ENCODE results near the gene RNF5. TPM values are rescaled to one million over a fixed set of nuclear protein-coding genes. Genes with fewer than 3 reads are reported as not detected.
A peak's percentile ranks its signal among the peaks of the same experiment; 100 is the strongest.

Gene RNF5
- total RNA-seq, 1 donor from 2014 or later = 90.1 TPM

- no peak for DNase-seq (ENCODE audit: low read depth)
- H3K27me3 ChIP-seq (ENCODE audit: control insufficient read depth, insufficient read depth, low read length) = peaks cover 41% of the 10 kb centered on the region
- TF ChIP-seq CTCF (IDR thresholded peaks at IDR 0.05; ENCODE audit: insufficient read depth, low read length, poor library complexity, severe bottlenecking) = no peak
- H3K36me3 ChIP-seq (ENCODE audit: control insufficient read depth, insufficient read depth, low read length) = no peaks in the 10 kb centered on the region
- H3K4me3 ChIP-seq (ENCODE audit: low read depth, low read length) = no peak overlapping the region
These were observed 31.5 kb upstream of the RNF5 start for GRCh38 chr6:32146687-32147086.

- Histone ChIP-seq H3K4me3 (ENCODE audit: low read depth, low read length) (no peak overlapping the region), H3K36me3 (ENCODE audit: control insufficient read depth, insufficient read depth, low read length) (no peaks in the 10 kb centered on the region), H3K27me3 (ENCODE audit: control insufficient read depth, insufficient read depth, low read length) (peaks cover 40% of the 10 kb centered on the region)
- TF ChIP-seq CTCF (IDR thresholded peaks at IDR 0.05; ENCODE audit: insufficient read depth, low read length, poor library complexity, severe bottlenecking) = no peak
- no peak for DNase-seq (ENCODE audit: low read depth)
These were observed 30.6 kb upstream of the RNF5 start for GRCh38 chr6:32147401-32148132.

GRCh38 chr6:32148289-32149091, 29.7 kb upstream of the RNF5 start:
- DNase-seq (ENCODE audit: low read depth) = no peak
- H3K4me3 ChIP-seq (ENCODE audit: low read depth, low read length) = peak overlapping the region; percentile 32
- TF ChIP-seq CTCF (IDR thresholded peaks at IDR 0.05; ENCODE audit: insufficient read depth, low read length, poor library complexity, severe bottlenecking) = peak; percentile 41

GRCh38 chr6:32149092-32149755, 29.0 kb upstream of the RNF5 start:
- H3K4me3 ChIP-seq (ENCODE audit: low read depth, low read length) = peak overlapping the region; percentile 32
- DNase-seq (ENCODE audit: low read depth) = no peak
- H3K36me3 ChIP-seq (ENCODE audit: control insufficient read depth, insufficient read depth, low read length) = no peaks in the 10 kb centered on the region
- peaks cover 40% of the 10 kb centered on the region for H3K27me3 ChIP-seq (ENCODE audit: control insufficient read depth, insufficient read depth, low read length)
- no peak for TF ChIP-seq CTCF (IDR thresholded peaks at IDR 0.05; ENCODE audit: insufficient read depth, low read length, poor library complexity, severe bottlenecking)

More at GRCh38 chr6:32148289-32149091, 29.7 kb upstream of the RNF5 start:
- Histone ChIP-seq H3K27me3 (ENCODE audit: control insufficient read depth, insufficient read depth, low read length) (peaks cover 40% of the 10 kb centered on the region), H3K36me3 (ENCODE audit: control insufficient read depth, insufficient read depth, low read length) (no peaks in the 10 kb centered on the region)

- DNase-seq (ENCODE audit: low read depth) = no peak
- peaks cover 40% of the 10 kb centered on the region for H3K27me3 ChIP-seq (ENCODE audit: control insufficient read depth, insufficient read depth, low read length)
- H3K4me3 ChIP-seq (ENCODE audit: low read depth, low read length) = no peak overlapping the region
- TF ChIP-seq CTCF (IDR thresholded peaks at IDR 0.05; ENCODE audit: insufficient read depth, low read length, poor library complexity, severe bottlenecking) = no peak
- H3K36me3 ChIP-seq (ENCODE audit: control insufficient read depth, insufficient read depth, low read length) = no peaks in the 10 kb centered on the region
These were observed 28.0 kb upstream of the RNF5 start for GRCh38 chr6:32149932-32150870.
